K562 (cell line): ENCODE measurements around the gene GOLGA6L9. TPM values are rescaled to one million over a fixed set of nuclear protein-coding genes. Genes with fewer than 3 reads are reported as not detected.
A peak's percentile ranks its signal among the peaks of the same experiment; 100 is the strongest.
"Not testable (repeated sequence)": the region's sequence is repeated elsewhere in the genome, so short reads cannot be mapped to it uniquely, and the experiment has no call there.

Experiments
- ATAC-seq: fragments of 200-7000 bp; cut with Tn5 transposase; 3 replicates; pipeline ENCODE4 v1.9.1; 2020; ENCODE audit warnings: moderate library complexity
- BruUV-seq: library from RNA; stranded (reverse); fragments of 400-500 nt; replicated peaks from 2 replicates; lab custom pipeline; 2021; lab: Mats Ljungman, UMichigan
- CTCF ChIA-PET: fragments of 300-600 bp; formaldehyde crosslinking; extraction: SDS; loops from one replicate; lab custom pipeline; 2021; ENCODE audit warnings: low intra/inter-chr PET ratio; lab: Yijun Ruan, JAX
- POLR2A ChIA-PET: fragments of 300-600, 350-650 bp; sonication (Branson Sonifier 250); formaldehyde crosslinking; extraction: SDS; loops from one replicate; lab custom pipeline; 2021; ENCODE audit warnings: antibody characterized with exemption, inconsistent platforms; lab: Yijun Ruan, JAX
- DNase-seq, 4 experiments: peaks; one replicate each; pipeline versions ENCODE4 v3.0.0 to v3.0.0-alpha.2; 2011 to 2018; ENCODE audit warnings: low spot score in 3 of 4, mixed read lengths in 3 of 4; ENCODE audit errors: extremely low read depth in 1 of 4
- FAIRE-seq: peaks from 2 replicates; lab custom pipeline; 2011; peaks lifted over from hg19 to GRCh38; lab: Jason Lieb, UNC
- H2AFZ ChIP-seq: 2 replicates; pipeline ENCODE4 v1.6.0; 2011; ENCODE audit warnings: low read depth, low read length, control low read depth, inconsistent platforms
- H3K27ac ChIP-seq: fragments of 200-600 bp; 3 replicates; pipeline ENCODE4 v1.8.0; 2011; ENCODE audit warnings: low read depth, mild to moderate bottlenecking, control low read depth, inconsistent platforms, low read length, moderate library complexity, mixed read lengths; ENCODE audit errors: extremely low read depth
- H3K27me3 ChIP-seq, 2 experiments: fragments of 300-600 bp in 1 of 2; 2 replicates in 1 of 2; 3 replicates in 1 of 2; pipeline versions ENCODE4 v1.6.0 to v1.8.0; 2011; ENCODE audit warnings: inconsistent platforms in 2 of 2, low read length in 2 of 2, mild to moderate bottlenecking in 1 of 2, mixed read lengths in 1 of 2, moderate library complexity in 1 of 2; ENCODE audit not compliant: control insufficient read depth in 2 of 2, insufficient read depth in 2 of 2
- H3K36me3 ChIP-seq: fragments of 300-600 bp; 3 replicates; pipeline ENCODE4 v1.8.0; 2011; ENCODE audit warnings: mild to moderate bottlenecking, low read length, inconsistent platforms; ENCODE audit not compliant: control insufficient read depth, insufficient read depth
- H3K4me1 ChIP-seq, 2 experiments: fragments of 200-600 bp in 1 of 2; replicated peaks in 1 of 2; 2 replicates in 1 of 2; 3 replicates in 1 of 2; pipeline versions ENCODE4 v1.5.1 to v1.8.0; 2011; ENCODE audit warnings: inconsistent platforms in 2 of 2, low read length in 2 of 2, mild to moderate bottlenecking in 1 of 2, mixed read lengths in 1 of 2, moderate library complexity in 1 of 2; ENCODE audit not compliant: control insufficient read depth in 2 of 2, insufficient read depth in 2 of 2
- H3K4me2 ChIP-seq: 2 replicates; pipeline ENCODE4 v1.6.1; 2011; ENCODE audit warnings: low read length, control low read depth, inconsistent platforms, mixed read lengths; ENCODE audit not compliant: insufficient read depth
- H3K4me3 ChIP-seq: fragments of 200-600 bp; sonication (generic), shearing (Covaris generic); 2 replicates; pipeline ENCODE4 v1.5.1; 2016; ENCODE audit warnings: control low read depth, inconsistent platforms
- H3K79me2 ChIP-seq: fragments of 200-600 bp; 3 replicates; pipeline ENCODE4 v1.8.0; 2011; ENCODE audit warnings: low read length, inconsistent platforms; ENCODE audit not compliant: control insufficient read depth, insufficient read depth
- H3K9ac ChIP-seq, 2 experiments: 2 replicates each; pipeline versions ENCODE4 v1.6.0 to v1.6.1; 2011; ENCODE audit warnings: low read depth in 2 of 2, low read length in 2 of 2, control low read depth in 1 of 2, inconsistent platforms in 1 of 2, mild to moderate bottlenecking in 1 of 2, mixed read lengths in 1 of 2; ENCODE audit not compliant: insufficient read depth in 1 of 2
- H3K9me1 ChIP-seq: one replicate; pipeline ENCODE4 v1.6.0; 2011; ENCODE audit warnings: inconsistent platforms, mild to moderate bottlenecking, low read length, moderate library complexity; ENCODE audit not compliant: control insufficient read depth, insufficient read depth
- H3K9me3 ChIP-seq: replicated peaks from 2 replicates; pipeline ENCODE4 v1.5.1; 2011; ENCODE audit warnings: low read depth, low read length, inconsistent platforms; ENCODE audit not compliant: control insufficient read depth, insufficient read depth
- H4K20me1 ChIP-seq: replicated peaks from 2 replicates; pipeline ENCODE4 v1.6.1; 2011; ENCODE audit warnings: low read length, inconsistent platforms, mixed read lengths; ENCODE audit not compliant: control insufficient read depth, insufficient read depth
- POLR2G ChIP-seq: fragments of 200-400 bp; formaldehyde crosslinking; IDR thresholded peaks from 2 replicates; pipeline ENCODE4 v1.6.1; 2017; ENCODE audit warnings: low read depth, mild to moderate bottlenecking, antibody characterized with exemption, low read length, moderate library complexity
- WGBS: fragments of 100-300 bp; shearing (Covaris generic); methylation state at CpG from one replicate; pipeline ENCODE4 v1.1.6; 2016; ENCODE audit warnings: low coverage, mixed read lengths; ENCODE audit not compliant: insufficient coverage; ENCODE audit errors: missing lambda C conversion rate; 5-methylcytosine and 5-hydroxymethylcytosine counted together
- in situ Hi-C: fragments of 300-500 bp; cut with MboI; formaldehyde crosslinking; loops from 4 replicates; pipeline ENCODE4 v1.15.0; 2018; ENCODE audit warnings: inconsistent platforms, mixed read lengths
- intact Hi-C: fragments of 100-400 bp; cut with micrococcal nuclease; formaldehyde crosslinking; loops from 2 replicates; pipeline ENCODE4 v1.14.2; 2022
- polyA plus RNA-seq, 8 experiments: library from polyadenylated mRNA; depleted of rRNA in 4 of 8; stranded (reverse) in 5 of 8; unstranded in 3 of 8; fragments of >200 nt; fragmentation: Nextera tagmentation in 2 of 8; fragmentation: Illumina TruSeq in 1 of 8; extraction: Ambion mirVana in 2 of 8; extraction: Trizol in 1 of 8; gene quantifications; 2 replicates each; pipeline versions ENCODE4 v1.2.1 to v1.2.3, GENCODE V29; 2011 to 2014; ENCODE audit warnings: inconsistent platforms in 1 of 8, missing spikeins in 1 of 8
- total RNA-seq, 7 experiments: library from RNA; depleted of rRNA in 6 of 7; stranded (reverse); fragments of >200 nt in 6 of 7; fragmentation: Illumina TruSeq in 2 of 7; extraction: Trizol in 2 of 7; gene quantifications; 2 replicates each; pipeline versions ENCODE4 v1.2.1 to v1.2.3, GENCODE V29; 2011 to 2021; ENCODE audit warnings: low replicate concordance in 1 of 7

GOLGA6L9 gene
- total and polyA plus RNA-seq, 9 of the 15 experiments (the other 6 are each of a cell fraction or from before 2014, with no cell fraction given): 1.1 to 11.4 (median 5.8) TPM

DNA sequence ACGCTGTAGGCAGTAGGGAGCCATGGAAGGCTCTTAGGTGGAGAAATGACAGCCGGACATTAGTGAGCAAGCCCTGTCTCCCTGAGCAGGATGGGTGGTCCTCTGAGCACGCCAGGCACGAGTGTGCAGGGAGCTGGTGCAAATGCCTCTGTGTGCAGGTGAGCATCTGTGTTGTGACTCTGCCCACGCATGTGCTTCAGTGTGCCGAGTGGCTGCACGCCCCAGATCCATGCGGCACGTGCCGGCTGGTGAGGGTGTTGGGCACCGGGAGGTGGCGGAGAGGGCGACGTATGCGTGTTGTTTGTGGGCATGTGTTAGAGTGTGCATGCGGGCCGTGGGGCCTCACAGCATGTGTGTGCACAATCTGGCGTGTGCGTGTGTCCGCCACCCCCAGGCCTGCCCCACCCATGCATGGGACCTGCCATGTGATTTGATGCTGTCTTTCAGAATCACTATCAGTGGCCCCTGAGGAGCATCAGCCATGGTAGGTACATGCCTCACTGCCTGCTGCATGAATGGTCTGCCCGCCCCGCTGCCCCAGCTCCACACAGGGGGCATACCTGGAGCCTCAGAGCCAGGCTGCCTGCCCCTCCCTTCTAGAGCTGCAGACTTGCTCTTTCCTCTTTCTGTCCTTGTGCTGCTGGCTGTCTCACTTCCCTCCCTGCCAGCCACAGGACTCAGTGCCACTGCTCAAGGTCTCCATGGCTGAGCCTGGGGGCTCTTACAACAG lies 45.1 kb downstream of the GOLGA6L9 start:
- H2AFZ ChIP-seq, H3K27ac ChIP-seq, DNase-seq, H3K79me2 ChIP-seq, H3K4me3 ChIP-seq, H3K36me3 ChIP-seq, FAIRE-seq, ATAC-seq, H3K9me3 ChIP-seq, H4K20me1 ChIP-seq, H3K9me1 ChIP-seq, H3K27me3 ChIP-seq, BruUV-seq, CTCF ChIA-PET, intact Hi-C loops, H3K9ac ChIP-seq, POLR2A ChIA-PET, H3K4me2 ChIP-seq: not testable (repeated sequence)
- H3K4me1 ChIP-seq: peaks cover 0 to 14% of the 10 kb centered on the region in 2 experiments; a peak in 2 of 5 replicates
- peak; percentile 47; the same call in 1 of the 2 replicates for TF ChIP-seq POLR2G
- WGBS: 87% methylated on average over 5 of the region's 22 CpGs
- in situ Hi-C loops: loop anchor here (5.0 to 25.0 kb wide), 3 partner anchors 1728 to 2000 kb away; no protein-coding TSS in a partner anchor

DNA sequence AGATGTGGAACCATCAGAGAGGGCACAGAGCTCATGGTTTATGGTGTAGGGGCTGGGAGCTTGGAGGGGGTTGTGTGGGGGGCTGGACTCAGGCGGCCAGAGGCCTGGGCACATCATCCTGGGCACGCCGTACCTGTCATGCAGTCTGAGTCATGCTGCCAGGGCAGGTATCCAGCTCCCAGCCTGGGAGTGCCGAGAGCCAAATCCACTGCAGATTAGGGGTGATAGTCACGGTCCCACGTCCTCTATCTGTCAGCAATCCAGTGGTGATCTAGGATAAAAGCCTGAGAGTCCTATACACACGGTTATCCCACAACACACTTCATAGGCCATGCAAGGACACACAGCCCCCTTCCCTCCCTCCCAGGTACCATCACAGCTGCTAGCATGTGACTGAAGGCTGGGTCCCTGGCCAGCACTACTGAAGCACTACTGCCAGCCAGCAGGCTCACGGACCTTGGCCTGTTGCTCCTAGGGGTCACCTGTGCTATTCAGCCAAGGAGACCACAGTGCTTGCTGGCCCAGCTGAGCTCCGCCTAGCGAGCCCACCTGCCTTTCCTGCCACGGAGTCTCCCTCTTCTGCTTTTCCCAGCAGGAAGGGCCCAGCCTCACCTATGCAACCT lies 45.8 kb downstream of the GOLGA6L9 start:
- ATAC-seq, H4K20me1 ChIP-seq, FAIRE-seq, BruUV-seq, H3K27me3 ChIP-seq, H3K4me2 ChIP-seq, DNase-seq, H3K9me3 ChIP-seq, H3K4me3 ChIP-seq, H3K9me1 ChIP-seq, POLR2A ChIA-PET, H3K9ac ChIP-seq, H3K79me2 ChIP-seq, H3K36me3 ChIP-seq, H3K27ac ChIP-seq, intact Hi-C loops, CTCF ChIA-PET, H2AFZ ChIP-seq: not testable (repeated sequence)
- 71% methylated on average over 3 of the region's 11 CpGs for WGBS
- peaks cover 0 to 14% of the 10 kb centered on the region in 2 experiments; a peak in 2 of 5 replicates for H3K4me1 ChIP-seq
- in situ Hi-C loops: loop anchor here (10.0 to 25.0 kb wide), 2 partner anchors 1862 to 1999 kb away; no protein-coding TSS in a partner anchor
- TF ChIP-seq POLR2G: 0 out of 2 replicates have a peak, but pooled peaks have one; percentile 23
